Endothelial cell of umbilical vein (primary cell): ENCODE measurements around the gene GRIA4. TPM values are rescaled to one million over a fixed set of nuclear protein-coding genes. Genes with fewer than 3 reads are reported as not detected.

Experiments
- BruUV-seq: library from RNA; stranded (reverse); fragments of 400-500 nt; replicated peaks from 2 replicates; lab custom pipeline; 2021; lab: Mats Ljungman, UMichigan
- CTCF ChIA-PET: fragments of 300-600, 350-600 bp; sonication (Branson Sonifier 250); formaldehyde crosslinking; loops from one replicate; lab custom pipeline; 2021; ENCODE audit warnings: antibody characterized with exemption, inconsistent platforms; lab: Charles Lee
- POLR2A ChIA-PET: fragments of 300-600, 350-600 bp; sonication (Branson Sonifier 250); formaldehyde crosslinking; loops from one replicate; lab custom pipeline; 2021; ENCODE audit warnings: antibody characterized with exemption, inconsistent platforms; lab: Charles Lee
- DNase-seq: peaks from one replicate; pipeline ENCODE4 v3.0.0-alpha.2; 2011; ENCODE audit warnings: low read depth, low spot score
- FAIRE-seq: peaks from 2 replicates; lab custom pipeline; 2011; peaks lifted over from hg19 to GRCh38; lab: Jason Lieb, UNC
- H2AFZ ChIP-seq: 2 replicates; pipeline ENCODE4 v1.6.0; 2012; ENCODE audit warnings: low read depth, low read length, control low read depth, inconsistent platforms
- H3K27ac ChIP-seq: 2 replicates; pipeline ENCODE4 v1.5.1; 2011; ENCODE audit warnings: low read depth, mild to moderate bottlenecking, control low read depth, low read length, moderate library complexity; ENCODE audit not compliant: insufficient read depth
- H3K27me3 ChIP-seq, 2 experiments: 2 replicates each; pipeline versions ENCODE4 v1.6.0 to v1.6.1; 2011; ENCODE audit warnings: low read length in 2 of 2, mixed read lengths in 1 of 2; ENCODE audit not compliant: control insufficient read depth in 2 of 2, insufficient read depth in 2 of 2
- H3K36me3 ChIP-seq, 2 experiments: 2 replicates in 1 of 2; 3 replicates in 1 of 2; pipeline ENCODE4 v1.5.1; 2011; ENCODE audit warnings: low read length in 2 of 2, mild to moderate bottlenecking in 1 of 2, moderate library complexity in 1 of 2; ENCODE audit not compliant: control insufficient read depth in 2 of 2, insufficient read depth in 2 of 2; ENCODE audit errors: extremely low read depth in 1 of 2
- H3K4me1 ChIP-seq: 3 replicates; pipeline ENCODE4 v1.5.1; 2011; ENCODE audit warnings: mild to moderate bottlenecking, low read length; ENCODE audit not compliant: control insufficient read depth, insufficient read depth; ENCODE audit errors: extremely low read depth
- H3K4me2 ChIP-seq: 2 replicates; pipeline ENCODE4 v1.6.1; 2011; ENCODE audit warnings: low read length, control low read depth, mixed read lengths; ENCODE audit not compliant: insufficient read depth
- H3K4me3 ChIP-seq, 3 experiments: fragments of 200-600 bp in 1 of 3; sonication (generic), shearing (Covaris generic) in 1 of 3; replicated peaks in 1 of 3; 2 replicates each; pipeline ENCODE4 v1.5.1; 2011 to 2016; ENCODE audit warnings: control low read depth in 3 of 3, low read length in 3 of 3, mild to moderate bottlenecking in 2 of 3, inconsistent platforms in 1 of 3, low read depth in 1 of 3, moderate library complexity in 1 of 3; ENCODE audit not compliant: insufficient read depth in 1 of 3
- H3K79me2 ChIP-seq: 2 replicates; pipeline ENCODE4 v1.6.0; 2012; ENCODE audit warnings: low read length, inconsistent platforms; ENCODE audit not compliant: control insufficient read depth, insufficient read depth
- H3K9ac ChIP-seq: replicated peaks from 2 replicates; pipeline ENCODE3; 2011; ENCODE audit warnings: low read length, control low read depth; ENCODE audit not compliant: insufficient read depth; ENCODE audit errors: extremely low read depth
- H3K9me1 ChIP-seq: replicated peaks from 3 replicates; pipeline ENCODE4 v1.6.0; 2011; ENCODE audit warnings: mild to moderate bottlenecking, low read length; ENCODE audit not compliant: control insufficient read depth, insufficient read depth; ENCODE audit errors: extremely low read depth
- H3K9me3 ChIP-seq: replicated peaks from 2 replicates; pipeline ENCODE4 v1.5.1; 2012; ENCODE audit warnings: low read length, inconsistent platforms; ENCODE audit not compliant: control insufficient read depth, insufficient read depth
- H4K20me1 ChIP-seq: replicated peaks from 2 replicates; pipeline ENCODE3; 2011; ENCODE audit warnings: mild to moderate bottlenecking, low read length; ENCODE audit not compliant: control insufficient read depth, insufficient read depth; ENCODE audit errors: extremely low read depth
- CTCF ChIP-seq, 2 donors: IDR thresholded peaks; 1 replicate in 1 of 2; 2 replicates in 1 of 2; pipeline ENCODE4 v1.5.1; 2011; ENCODE audit warnings: low read length in 2 of 2, mild to moderate bottlenecking in 2 of 2, moderate library complexity in 2 of 2, control low read depth in 1 of 2, inconsistent platforms in 1 of 2, low read depth in 1 of 2; ENCODE audit not compliant: insufficient read depth in 1 of 2; ENCODE audit errors: extremely low read depth in 1 of 2
- EZH2 ChIP-seq: IDR thresholded peaks from 2 replicates; pipeline ENCODE4 v1.6.1; 2012; ENCODE audit warnings: borderline replicate concordance, low read depth, mild to moderate bottlenecking, moderate library complexity, low read length, inconsistent platforms; ENCODE audit not compliant: severe bottlenecking
- FOS ChIP-seq: IDR thresholded peaks from 2 replicates; pipeline ENCODE4 v1.6.1; 2011; ENCODE audit warnings: mild to moderate bottlenecking, low read length, moderate library complexity, borderline replicate concordance; ENCODE audit not compliant: insufficient read depth
- GATA2 ChIP-seq: IDR thresholded peaks from 2 replicates; pipeline ENCODE4 v1.7.0; 2011; ENCODE audit warnings: low read depth, mild to moderate bottlenecking, moderate library complexity, mixed read lengths, low read length; ENCODE audit not compliant: insufficient read length, insufficient read depth
- JUN ChIP-seq: IDR thresholded peaks from 2 replicates; pipeline ENCODE4 v1.6.1; 2011; ENCODE audit warnings: borderline replicate concordance, low read depth; ENCODE audit not compliant: insufficient read length, insufficient read depth
- MAX ChIP-seq: IDR thresholded peaks from 2 replicates; pipeline ENCODE4 v1.6.1; 2011; ENCODE audit not compliant: insufficient read depth, insufficient read length
- MYC ChIP-seq: IDR thresholded peaks from one replicate; pipeline ENCODE4 v1.6.1; 2011; ENCODE audit warnings: mild to moderate bottlenecking, low read depth, low read length
- POLR2A ChIP-seq: IDR thresholded peaks from 2 replicates; pipeline ENCODE4 v1.6.1; 2012; ENCODE audit warnings: low read depth, mild to moderate bottlenecking, control low read depth, low read length
- POLR2AphosphoS5 ChIP-seq: IDR thresholded peaks from 2 replicates; pipeline ENCODE4 v1.6.1; 2012; ENCODE audit warnings: low read depth, mild to moderate bottlenecking, control low read depth, low read length, moderate library complexity; ENCODE audit not compliant: insufficient read depth
- dilution Hi-C: fragments of 300-500 bp; cut with MboI; formaldehyde crosslinking; loops from one replicate; pipeline ENCODE4 v1.15.0; 2019; ENCODE audit warnings: low sequenced_read_pairs; ENCODE audit not compliant: extremely low pct_ligation_motif_present
- intact Hi-C: fragments of 100-400 bp; cut with micrococcal nuclease; formaldehyde crosslinking; loops from one replicate; pipeline ENCODE4 v1.10.0; 2022
- polyA plus RNA-seq, 4 experiments: library from polyadenylated mRNA; depleted of rRNA in 3 of 4; stranded (reverse) in 3 of 4; unstranded in 1 of 4; fragments of >200 nt; gene quantifications; 2 replicates each; pipeline versions ENCODE4 v1.2.1 to v1.2.3, GENCODE V29; 2011 to 2012; ENCODE audit warnings: missing spikeins in 1 of 4
- total RNA-seq: library from RNA; stranded (reverse); gene quantifications from 2 replicates; pipeline ENCODE4 v1.2.3, GENCODE V29; 2021

The GRIA4 gene
- total and polyA plus RNA-seq, 2 donors (not counting 3 experiments of a cell fraction or from before 2014, with no cell fraction given), result not detected

- ChIA-PET CTCF (interaction anchor here (1.0 to 1.2 kb wide), 2 partner anchors 96 to 224 kb away, joined by 3 read pairs; no protein-coding TSS in a partner anchor), POLR2A (no interaction called here)
- H4K20me1 ChIP-seq, result no peaks in the 10 kb centered on the region
- dilution Hi-C loops (no loop called here), intact Hi-C loops (loop anchor here (10.0 kb wide), 1 partner anchor 613 kb away; the partner anchor contains the start of gene CASP4)
- no peak for FAIRE-seq
- no peak overlapping the region for H3K4me2 ChIP-seq
- H3K9me3 ChIP-seq, result no peaks in the 10 kb centered on the region
- no peaks in the 10 kb centered on the region for H3K36me3 ChIP-seq
- TF ChIP-seq FOS, result no peak
- TF ChIP-seq JUN, result no peak
- no peak for TF ChIP-seq MYC
- TF ChIP-seq POLR2AphosphoS5, result no peak
- TF ChIP-seq POLR2A, result no peak
- no peak for TF ChIP-seq CTCF (IDR thresholded peaks at IDR 0.05; ENCODE audit: extremely low read depth in 1 of 2, insufficient read depth in 1 of 2, low read depth in 1 of 2, low read length in 2 of 2)
- no peak for TF ChIP-seq GATA2
- no peak for TF ChIP-seq MAX
- TF ChIP-seq EZH2, result no peak
- H3K9me1 ChIP-seq, result no peaks in the 10 kb centered on the region
- no peak overlapping the region for H2AFZ ChIP-seq
- H3K9ac ChIP-seq, result no peak overlapping the region
- H3K79me2 ChIP-seq, result no peaks in the 10 kb centered on the region
- H3K4me1 ChIP-seq, result no peaks in the 10 kb centered on the region
- peak; percentile 29 for DNase-seq
- H3K4me3 ChIP-seq, result no peak overlapping the region
- no TSS peak for BruUV-seq
- H3K27me3 ChIP-seq, result no peaks in the 10 kb centered on the region
- no peak overlapping the region for H3K27ac ChIP-seq
Observed at GRCh38 chr11:105577641-105578040, 32.2 kb upstream of the GRIA4 start.
